IPS-NIHi11 (cell line): ENCODE data around the gene CTAGE9.
A peak's percentile ranks its signal among the peaks of the same experiment; 100 is the strongest.
"Not testable (repeated sequence)": the region's sequence is repeated elsewhere in the genome, so short reads cannot be mapped to it uniquely, and the experiment has no call there.

Experiments
- DNase-seq: peaks from one replicate; pipeline ENCODE4 v3.0.0; 2012; ENCODE audit warnings: mixed read lengths, low spot score

The CTAGE9 gene

GRCh38 chr6:131710917-131711316 is at the start of gene CTAGE9:
TSS of gene CTAGE9 (minus strand) at chr6:131711017. CDS start at chr6:131711017, 0 bp downstream.
- not testable (repeated sequence) for DNase-seq

- no peak for DNase-seq
Measured at GRCh38 chr6:131758920-131759319, 48.1 kb upstream of the CTAGE9 start.

GRCh38 chr6:131756039-131756438 is 45.2 kb upstream of the CTAGE9 start:
- no peak for DNase-seq

DNA sequence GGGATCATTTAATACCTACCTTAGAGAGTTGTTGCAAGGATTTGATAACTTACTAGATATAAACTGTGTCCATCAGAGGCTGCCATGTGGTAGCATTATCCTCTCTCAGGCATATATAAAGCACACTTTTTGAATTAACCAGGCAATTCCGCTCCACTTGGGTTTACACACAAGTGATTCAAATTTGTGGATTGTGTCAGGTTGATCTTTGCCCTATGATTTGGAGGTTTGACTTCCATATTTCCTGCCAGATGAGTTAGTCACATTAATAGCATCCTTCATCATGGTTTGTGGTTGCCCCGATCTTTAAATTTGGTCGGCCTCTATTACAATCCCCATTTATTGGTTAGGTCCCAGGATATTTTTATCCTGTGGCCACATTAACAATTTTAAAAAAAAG is 44.8 kb upstream of the CTAGE9 start:
- DNase-seq, result no peak

GRCh38 chr6:131754715-131755567 is 44.1 kb upstream of the CTAGE9 start:
- DNase-seq, result no peak

- no peak for DNase-seq
Measured at GRCh38 chr6:131754088-131754487, 43.3 kb upstream of the CTAGE9 start.

DNA sequence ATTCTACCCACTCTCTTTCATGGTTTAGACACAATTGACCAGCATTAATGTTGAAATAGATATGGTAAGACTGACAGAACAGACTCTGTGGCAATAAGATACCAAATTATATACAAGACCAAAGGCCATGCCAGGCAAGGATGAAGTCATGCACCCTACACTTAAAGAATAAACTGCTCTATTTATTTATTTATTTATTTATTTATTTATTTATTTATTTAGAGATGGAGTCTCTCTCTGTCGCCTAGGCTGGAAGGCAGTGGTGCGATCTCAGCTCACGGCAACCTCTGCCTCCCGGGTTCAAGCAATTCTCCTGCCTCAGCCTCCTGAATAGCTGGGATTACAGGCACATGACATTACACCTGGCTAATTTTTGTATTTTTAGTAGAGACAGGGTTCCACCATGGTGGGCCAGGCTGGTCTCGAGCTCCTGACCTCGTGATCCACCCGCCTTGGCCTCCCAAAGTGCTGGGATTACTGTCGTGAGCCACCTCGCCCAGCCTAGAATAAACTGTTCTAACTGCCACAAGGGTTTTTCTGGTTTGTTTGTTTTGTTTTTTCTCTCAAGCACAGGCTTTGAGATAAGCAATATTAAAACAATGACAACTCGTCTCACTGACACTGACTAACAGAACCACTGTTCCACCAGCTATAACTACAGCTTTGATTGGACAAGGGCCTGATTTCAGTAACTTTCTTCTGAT is 40.3 kb upstream of the CTAGE9 start:
- DNase-seq, result not testable (repeated sequence)

- no peak for DNase-seq
Measured at GRCh38 chr6:131749023-131749422, 38.2 kb upstream of the CTAGE9 start.

- no peak for DNase-seq
Measured at GRCh38 chr6:131747821-131748353, 37.1 kb upstream of the CTAGE9 start.

- no peak for DNase-seq
Measured at GRCh38 chr6:131745476-131745875, 34.7 kb upstream of the CTAGE9 start.

GRCh38 chr6:131744432-131745287 is 33.8 kb upstream of the CTAGE9 start:
- peak; percentile 18 for DNase-seq

DNA sequence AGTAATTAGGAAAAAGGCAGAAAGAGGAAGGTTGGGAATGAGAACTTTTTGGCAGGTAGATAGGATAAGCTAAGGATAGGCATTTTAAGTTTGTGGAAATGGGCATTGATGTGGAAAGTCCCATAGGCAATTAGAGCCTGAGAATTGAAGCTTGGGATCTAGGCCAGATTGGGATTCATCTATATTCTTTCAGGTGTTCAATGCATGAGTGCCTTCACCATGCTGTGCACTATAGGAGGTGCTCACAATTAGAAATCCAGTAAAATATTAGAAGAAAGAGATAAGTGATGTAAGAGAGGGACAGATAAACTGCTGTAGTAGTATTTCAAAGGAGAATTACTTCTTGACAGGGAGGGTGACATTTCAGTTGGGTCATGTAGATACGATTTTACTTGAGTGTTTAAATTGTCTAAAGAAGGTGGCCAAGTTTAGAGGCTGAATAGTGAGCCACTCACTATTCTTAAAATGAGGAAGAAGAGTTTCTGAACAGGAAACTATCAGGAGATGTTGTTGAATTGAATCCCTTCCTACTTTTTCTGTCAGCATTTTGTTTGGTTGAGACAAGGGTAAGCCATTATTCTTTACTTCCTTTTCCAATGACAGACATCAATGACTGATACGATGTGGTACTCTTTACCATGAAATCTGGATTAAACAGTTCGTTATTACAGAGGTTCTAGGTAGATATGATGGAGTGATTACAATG is 31.0 kb upstream of the CTAGE9 start:
- DNase-seq, result no peak

DNA sequence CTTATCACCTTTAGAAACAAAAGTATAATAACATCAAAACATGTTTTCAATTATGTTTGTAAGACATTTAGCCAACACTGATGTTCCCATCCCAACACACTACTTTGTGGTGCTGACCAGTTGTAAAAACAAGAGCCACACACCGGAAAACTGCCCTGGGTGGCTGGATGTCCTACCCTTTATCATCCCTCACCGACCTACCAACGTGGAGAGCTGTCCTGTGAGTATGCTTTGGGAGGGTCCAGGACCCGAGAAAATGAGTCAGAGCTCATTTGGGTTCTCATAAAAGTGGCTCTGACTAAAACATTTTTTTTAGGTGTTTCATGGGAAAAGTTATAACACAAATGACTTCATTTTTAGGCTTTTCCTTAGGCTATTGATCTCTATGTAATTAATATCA is 29.3 kb upstream of the CTAGE9 start:
- no peak for DNase-seq

DNA sequence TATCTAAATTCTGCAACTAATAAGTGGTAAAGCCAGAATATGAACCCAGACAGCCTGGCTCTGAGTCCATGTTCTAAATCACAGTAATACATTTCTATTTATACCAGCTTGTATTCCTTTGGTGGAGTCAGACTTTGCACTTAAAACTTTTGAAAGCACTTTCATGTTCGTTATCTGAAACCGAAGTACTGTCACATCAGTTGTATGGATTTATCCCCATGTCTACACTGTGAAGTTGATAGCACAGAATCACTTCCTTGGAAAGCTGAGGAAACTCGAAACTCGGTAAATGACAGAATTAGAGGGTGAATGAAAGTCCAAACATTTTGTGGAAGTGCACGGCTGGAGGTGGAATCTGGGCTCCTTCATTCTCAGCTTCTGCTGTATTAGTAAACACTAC is 28.3 kb upstream of the CTAGE9 start:
- no peak for DNase-seq

- no peak for DNase-seq
Measured at GRCh38 chr6:131736811-131737210, 26.0 kb upstream of the CTAGE9 start.

GRCh38 chr6:131736003-131736596 is 25.3 kb upstream of the CTAGE9 start:
- no peak for DNase-seq

DNA sequence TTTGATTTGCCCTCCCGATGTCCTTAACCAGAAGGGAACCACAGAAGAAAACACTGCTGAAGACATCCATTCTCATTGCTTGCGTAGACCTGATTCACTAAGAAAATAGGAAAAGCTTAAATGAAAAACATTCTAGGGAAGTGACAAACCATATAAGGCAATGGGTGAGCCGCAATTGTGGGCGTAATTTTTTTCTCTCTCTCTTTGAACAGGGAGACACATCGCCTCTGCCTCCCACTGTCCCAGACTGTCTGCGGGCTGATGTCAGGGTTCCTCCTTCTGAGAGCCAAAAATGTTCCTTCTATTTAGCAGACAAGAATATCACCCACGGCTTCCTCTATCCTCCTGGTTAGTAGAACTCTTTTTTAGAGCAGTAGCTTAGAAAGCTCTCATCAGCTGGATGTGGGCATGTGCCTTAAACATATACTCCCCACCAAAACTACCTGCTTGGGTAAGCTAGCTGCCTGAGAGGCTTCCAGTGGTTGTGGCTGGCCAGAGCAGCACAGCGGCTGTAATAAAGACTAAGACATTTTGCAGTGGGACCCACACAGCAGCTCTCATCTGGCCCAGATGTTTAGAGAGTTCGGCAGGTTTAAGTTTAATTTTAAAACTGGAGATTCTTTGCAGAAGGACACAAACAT is 22.7 kb upstream of the CTAGE9 start:
- no peak for DNase-seq

DNA sequence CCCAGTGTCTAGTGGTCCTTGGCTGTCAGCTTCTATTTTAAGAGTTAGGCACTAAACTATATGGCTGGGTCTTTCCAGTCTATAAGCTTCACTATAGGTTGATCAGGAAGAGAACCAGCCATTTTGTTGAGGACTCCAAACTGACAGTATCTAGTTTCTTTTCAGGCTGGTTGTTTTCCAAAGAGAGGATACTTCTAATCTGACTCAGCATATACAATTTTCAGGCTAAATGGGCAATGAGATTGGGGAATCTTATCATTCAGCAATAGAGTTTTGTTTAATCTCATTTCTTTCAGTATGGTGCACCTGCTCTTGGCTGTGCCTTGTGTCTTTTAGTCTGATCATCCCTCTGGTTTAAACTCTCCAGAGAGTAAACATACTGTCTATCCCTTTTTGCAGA is 20.4 kb upstream of the CTAGE9 start:
- no peak for DNase-seq

DNA sequence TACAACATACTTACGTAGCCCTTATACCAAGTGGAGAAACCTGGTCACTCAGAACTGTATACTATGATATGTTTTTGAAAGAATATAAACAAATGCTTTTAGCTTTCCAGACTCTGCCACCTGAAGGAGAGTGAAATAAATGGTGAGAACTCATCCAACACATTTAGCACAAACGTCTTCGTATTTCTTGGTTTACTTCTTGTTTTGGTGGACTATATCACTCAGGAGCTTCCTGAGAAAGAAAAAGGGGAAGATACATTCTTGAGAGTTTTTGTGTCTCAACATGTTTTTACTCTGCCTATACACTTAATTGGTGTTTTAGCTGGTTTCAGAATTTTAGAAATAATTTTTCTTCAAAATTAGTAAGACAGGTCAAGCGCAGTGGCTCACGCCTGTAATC is 19.4 kb upstream of the CTAGE9 start:
- no peak for DNase-seq

DNA sequence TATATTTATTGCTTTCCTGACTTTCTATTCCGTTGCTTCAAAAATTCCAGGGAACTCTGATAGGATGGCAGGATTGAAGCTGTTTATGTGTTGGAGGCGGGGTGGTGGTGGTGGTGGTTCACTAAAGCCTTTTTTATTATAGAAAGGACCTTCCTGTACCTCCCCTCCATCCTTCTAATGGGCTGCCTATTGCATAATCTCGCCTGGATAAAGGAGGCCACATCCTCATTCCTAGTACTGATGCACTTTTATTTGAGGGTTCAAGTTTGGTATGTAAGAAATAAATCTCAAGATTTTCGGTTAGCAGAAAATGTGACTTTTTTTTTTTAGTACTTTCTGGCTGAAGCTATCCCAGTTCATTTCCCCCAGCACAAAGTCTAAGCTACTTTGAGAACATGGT is 18.7 kb upstream of the CTAGE9 start:
- DNase-seq, result no peak
